ENCODE results near the gene COA8. TPM values are rescaled to one million over a fixed set of nuclear protein-coding genes. Genes with fewer than 3 reads are reported as not detected.

COA8 gene
- total and polyA plus RNA-seq, 9 of the 15 experiments (the other 6 are each of a cell fraction or from before 2014, with no cell fraction given), result 5.0 to 35.3 (median 25.7) TPM

DNA sequence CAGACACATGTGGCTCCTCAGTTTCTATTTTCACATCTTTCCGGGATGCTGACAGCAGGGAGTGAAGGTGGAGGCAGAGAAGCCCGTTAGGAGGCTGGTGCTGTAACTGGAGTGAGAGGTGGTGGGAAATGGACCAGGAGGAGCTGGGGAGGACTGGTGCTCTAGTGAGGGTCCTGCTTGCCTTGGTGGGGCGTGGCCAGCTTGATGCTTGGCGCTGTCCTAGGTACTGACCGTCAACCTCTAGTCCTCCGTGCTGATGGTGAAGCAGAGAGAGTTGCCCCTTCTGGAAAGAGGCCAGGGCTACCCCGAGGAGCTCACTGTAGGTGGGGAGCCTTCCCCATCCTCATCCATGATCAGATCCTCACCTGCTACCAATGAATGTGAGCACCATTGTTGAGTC, 32.4 kb upstream of the COA8 start (continued):
- TF ChIP-seq CCAR2 (IDR thresholded peaks at IDR 0.05; ENCODE audit: low read depth, low read length), result no peak
- TF ChIP-seq, protein P1, sequence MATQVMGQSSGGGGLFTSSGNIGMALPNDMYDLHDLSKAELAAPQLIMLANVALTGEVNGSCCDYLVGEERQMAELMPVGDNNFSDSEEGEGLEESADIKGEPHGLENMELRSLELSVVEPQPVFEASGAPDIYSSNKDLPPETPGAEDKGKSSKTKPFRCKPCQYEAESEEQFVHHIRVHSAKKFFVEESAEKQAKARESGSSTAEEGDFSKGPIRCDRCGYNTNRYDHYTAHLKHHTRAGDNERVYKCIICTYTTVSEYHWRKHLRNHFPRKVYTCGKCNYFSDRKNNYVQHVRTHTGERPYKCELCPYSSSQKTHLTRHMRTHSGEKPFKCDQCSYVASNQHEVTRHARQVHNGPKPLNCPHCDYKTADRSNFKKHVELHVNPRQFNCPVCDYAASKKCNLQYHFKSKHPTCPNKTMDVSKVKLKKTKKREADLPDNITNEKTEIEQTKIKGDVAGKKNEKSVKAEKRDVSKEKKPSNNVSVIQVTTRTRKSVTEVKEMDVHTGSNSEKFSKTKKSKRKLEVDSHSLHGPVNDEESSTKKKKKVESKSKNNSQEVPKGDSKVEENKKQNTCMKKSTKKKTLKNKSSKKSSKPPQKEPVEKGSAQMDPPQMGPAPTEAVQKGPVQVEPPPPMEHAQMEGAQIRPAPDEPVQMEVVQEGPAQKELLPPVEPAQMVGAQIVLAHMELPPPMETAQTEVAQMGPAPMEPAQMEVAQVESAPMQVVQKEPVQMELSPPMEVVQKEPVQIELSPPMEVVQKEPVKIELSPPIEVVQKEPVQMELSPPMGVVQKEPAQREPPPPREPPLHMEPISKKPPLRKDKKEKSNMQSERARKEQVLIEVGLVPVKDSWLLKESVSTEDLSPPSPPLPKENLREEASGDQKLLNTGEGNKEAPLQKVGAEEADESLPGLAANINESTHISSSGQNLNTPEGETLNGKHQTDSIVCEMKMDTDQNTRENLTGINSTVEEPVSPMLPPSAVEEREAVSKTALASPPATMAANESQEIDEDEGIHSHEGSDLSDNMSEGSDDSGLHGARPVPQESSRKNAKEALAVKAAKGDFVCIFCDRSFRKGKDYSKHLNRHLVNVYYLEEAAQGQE (IDR thresholded peaks at IDR 0.05; ENCODE audit: borderline replicate concordance), result peak; percentile 97
- TF ChIP-seq, protein P1 (CRISPR knock-in tag; IDR thresholded peaks at IDR 0.05; ENCODE audit: low read depth), result peak; percentile 93
- no peak for TF ChIP-seq ZNF143 (CRISPR knock-in tag; IDR thresholded peaks at IDR 0.05)
- TF ChIP-seq, protein P2, sequence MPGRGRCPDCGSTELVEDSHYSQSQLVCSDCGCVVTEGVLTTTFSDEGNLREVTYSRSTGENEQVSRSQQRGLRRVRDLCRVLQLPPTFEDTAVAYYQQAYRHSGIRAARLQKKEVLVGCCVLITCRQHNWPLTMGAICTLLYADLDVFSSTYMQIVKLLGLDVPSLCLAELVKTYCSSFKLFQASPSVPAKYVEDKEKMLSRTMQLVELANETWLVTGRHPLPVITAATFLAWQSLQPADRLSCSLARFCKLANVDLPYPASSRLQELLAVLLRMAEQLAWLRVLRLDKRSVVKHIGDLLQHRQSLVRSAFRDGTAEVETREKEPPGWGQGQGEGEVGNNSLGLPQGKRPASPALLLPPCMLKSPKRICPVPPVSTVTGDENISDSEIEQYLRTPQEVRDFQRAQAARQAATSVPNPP (IDR thresholded peaks at IDR 0.05; ENCODE audit: borderline replicate concordance, insufficient read depth, insufficient read length), result no peak
- no peak for TF ChIP-seq SIRT6 (IDR thresholded peaks at IDR 0.05; ENCODE audit: low read depth, low read length)
- TF ChIP-seq SP1 (CRISPR knock-in tag; IDR thresholded peaks at IDR 0.05), result no peak
- TF ChIP-seq, protein P3, sequence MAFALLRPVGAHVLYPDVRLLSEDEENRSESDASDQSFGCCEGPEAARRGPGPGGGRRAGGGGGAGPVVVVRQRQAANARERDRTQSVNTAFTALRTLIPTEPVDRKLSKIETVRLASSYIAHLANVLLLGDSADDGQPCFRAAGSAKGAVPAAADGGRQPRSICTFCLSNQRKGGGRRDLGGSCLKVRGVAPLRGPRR (CRISPR knock-in tag; IDR thresholded peaks at IDR 0.05), result no peak
- TF ChIP-seq, protein P4, sequence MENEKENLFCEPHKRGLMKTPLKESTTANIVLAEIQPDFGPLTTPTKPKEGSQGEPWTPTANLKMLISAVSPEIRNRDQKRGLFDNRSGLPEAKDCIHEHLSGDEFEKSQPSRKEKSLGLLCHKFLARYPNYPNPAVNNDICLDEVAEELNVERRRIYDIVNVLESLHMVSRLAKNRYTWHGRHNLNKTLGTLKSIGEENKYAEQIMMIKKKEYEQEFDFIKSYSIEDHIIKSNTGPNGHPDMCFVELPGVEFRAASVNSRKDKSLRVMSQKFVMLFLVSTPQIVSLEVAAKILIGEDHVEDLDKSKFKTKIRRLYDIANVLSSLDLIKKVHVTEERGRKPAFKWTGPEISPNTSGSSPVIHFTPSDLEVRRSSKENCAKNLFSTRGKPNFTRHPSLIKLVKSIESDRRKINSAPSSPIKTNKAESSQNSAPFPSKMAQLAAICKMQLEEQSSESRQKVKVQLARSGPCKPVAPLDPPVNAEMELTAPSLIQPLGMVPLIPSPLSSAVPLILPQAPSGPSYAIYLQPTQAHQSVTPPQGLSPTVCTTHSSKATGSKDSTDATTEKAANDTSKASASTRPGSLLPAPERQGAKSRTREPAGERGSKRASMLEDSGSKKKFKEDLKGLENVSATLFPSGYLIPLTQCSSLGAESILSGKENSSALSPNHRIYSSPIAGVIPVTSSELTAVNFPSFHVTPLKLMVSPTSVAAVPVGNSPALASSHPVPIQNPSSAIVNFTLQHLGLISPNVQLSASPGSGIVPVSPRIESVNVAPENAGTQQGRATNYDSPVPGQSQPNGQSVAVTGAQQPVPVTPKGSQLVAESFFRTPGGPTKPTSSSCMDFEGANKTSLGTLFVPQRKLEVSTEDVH (IDR thresholded peaks at IDR 0.05; ENCODE audit: low read depth, partially characterized antibody), result no peak
- TF ChIP-seq WHSC1 (IDR thresholded peaks at IDR 0.05; ENCODE audit: low read length), result no peak
- no peak for TF ChIP-seq ZNF121 (CRISPR knock-in tag; conservative IDR thresholded peaks at IDR 0.05)
- peak; percentile 96 for TF ChIP-seq EHMT2 (IDR thresholded peaks at IDR 0.05)
- no peak for TF ChIP-seq CEBPB (tag; IDR thresholded peaks at IDR 0.05)
